Glutamatergic neuron (in vitro differentiated cells): Measurements from ENCODE around the gene SELP. TPM values are rescaled to one million over a fixed set of nuclear protein-coding genes. Genes with fewer than 3 reads are reported as not detected.

ENCODE experiments used
- DNase-seq: peaks from one replicate; pipeline ENCODE4 v3.0.0; 2022
- H3K27ac Mint-ChIP-seq: one replicate; pipeline ENCODE4 v1.8.0; 2020; ENCODE audit warnings: mild to moderate bottlenecking, mixed read lengths, inconsistent platforms; ENCODE audit not compliant: unreplicated experiment
- H3K27me3 Mint-ChIP-seq: one replicate; pipeline ENCODE4 v1.8.0; 2020; ENCODE audit warnings: mild to moderate bottlenecking, moderate library complexity, mixed read lengths, inconsistent platforms; ENCODE audit not compliant: unreplicated experiment
- H3K36me3 Mint-ChIP-seq: one replicate; pipeline ENCODE4 v1.8.0; 2020; ENCODE audit warnings: mild to moderate bottlenecking, mixed read lengths, inconsistent platforms; ENCODE audit not compliant: unreplicated experiment
- H3K4me1 Mint-ChIP-seq: one replicate; pipeline ENCODE4 v1.8.0; 2020; ENCODE audit warnings: mild to moderate bottlenecking, low read depth, mixed read lengths, inconsistent platforms; ENCODE audit not compliant: unreplicated experiment
- H3K4me3 Mint-ChIP-seq: one replicate; pipeline ENCODE4 v1.8.0; 2020; ENCODE audit warnings: mild to moderate bottlenecking, mixed read lengths, inconsistent platforms; ENCODE audit not compliant: unreplicated experiment
- H3K9me3 Mint-ChIP-seq: one replicate; pipeline ENCODE4 v1.8.0; 2020; ENCODE audit warnings: mild to moderate bottlenecking, moderate library complexity, mixed read lengths, inconsistent platforms; ENCODE audit not compliant: unreplicated experiment
- CTCF ChIP-seq: fragments of 200-600 bp; sonication (generic); IDR thresholded peaks from one replicate; pipeline ENCODE4 v1.5.0; 2021; ENCODE audit not compliant: partially characterized antibody, unreplicated experiment
- total RNA-seq: library from RNA; stranded (reverse); fragmentation: NEBNext Ultra II Directional; extraction: Animal tissue kit (Norgen Biotek cat#: 25700); gene quantifications from one replicate; pipeline ENCODE4 v1.2.1, GENCODE V29; 2021; ENCODE audit not compliant: unreplicated experiment

Gene SELP
- total RNA-seq, 1 donor from 2014 or later: not detected

GRCh38 chr1:169590932-169591331 is 39.0 kb downstream of the SELP start:
- Mint-ChIP-seq H3K4me1 (no peaks in the 10 kb centered on the region), H3K27me3 (no peaks in the 10 kb centered on the region), H3K27ac (no peak overlapping the region), H3K4me3 (no peak overlapping the region), H3K36me3 (no peaks in the 10 kb centered on the region), H3K9me3 (no peaks in the 10 kb centered on the region)
- DNase-seq: no peak
- no peak for TF ChIP-seq CTCF

GRCh38 chr1:169588785-169589485 is 41.0 kb downstream of the SELP start:
- H3K4me1 Mint-ChIP-seq: no peaks in the 10 kb centered on the region
- H3K9me3 Mint-ChIP-seq: no peaks in the 10 kb centered on the region
- no peak for TF ChIP-seq CTCF
- no peaks in the 10 kb centered on the region for H3K36me3 Mint-ChIP-seq
- no peak for DNase-seq
- no peak overlapping the region for H3K4me3 Mint-ChIP-seq
- H3K27ac Mint-ChIP-seq: no peak overlapping the region
- H3K27me3 Mint-ChIP-seq: no peaks in the 10 kb centered on the region

- no peak for DNase-seq
- no peak for TF ChIP-seq CTCF
- Mint-ChIP-seq H3K4me1 (no peaks in the 10 kb centered on the region), H3K27me3 (no peaks in the 10 kb centered on the region), H3K36me3 (no peaks in the 10 kb centered on the region), H3K4me3 (no peak overlapping the region), H3K27ac (no peak overlapping the region), H3K9me3 (no peaks in the 10 kb centered on the region)
Observed at GRCh38 chr1:169588112-169588511, 41.8 kb downstream of the SELP start.

- Mint-ChIP-seq H3K36me3 (no peaks in the 10 kb centered on the region), H3K4me3 (no peak within 1 kb of the TSS), H3K4me1 (no peaks in the 10 kb centered on the region), H3K27me3 (no peaks in the 10 kb centered on the region), H3K27ac (no peak within 1 kb of the TSS), H3K9me3 (no peaks in the 10 kb centered on the region)
- TF ChIP-seq CTCF: no peak
- peak; percentile 78 for DNase-seq
Observed at GRCh38 chr1:169586395-169587255, 43.3 kb downstream of the SELP start, which contains the start of gene F5. Gene F5, minus strand, starts transcription at chr1:169586481. Its CDS starts 95 bp downstream, at chr1:169586386.

- Mint-ChIP-seq H3K4me3 (no peak overlapping the region), H3K27ac (no peak overlapping the region)
- DNase-seq: no peak
Observed at GRCh38 chr1:169586067-169586394, 43.9 kb downstream of the SELP start.

More at GRCh38 chr1:169586067-169586394, 43.9 kb downstream of the SELP start:
- Mint-ChIP-seq H3K9me3 (no peaks in the 10 kb centered on the region), H3K36me3 (no peaks in the 10 kb centered on the region), H3K4me1 (no peaks in the 10 kb centered on the region), H3K27me3 (no peaks in the 10 kb centered on the region)
- no peak for TF ChIP-seq CTCF
